HG02943 (cell line): ENCODE measurements around the gene HSF4.
"Not testable (repeated sequence)": the region's sequence is repeated elsewhere in the genome, so short reads cannot be mapped to it uniquely, and the experiment has no call there.

Experiments used
- ATAC-seq: cut with Tn5 transposase; IDR thresholded peaks from one replicate; pipeline ENCODE4 v1.9.1; 2021; ENCODE audit warnings: mild to moderate bottlenecking, low read depth, moderate library complexity; ENCODE audit not compliant: unreplicated experiment

HSF4 gene

GRCh38 chr16:67164599-67165061 is at the start of gene HSF4:
Gene HSF4, plus strand, starts transcription at chr16:67164745. Its CDS starts 67 bp downstream, at chr16:67164812.
- no peak for ATAC-seq

GRCh38 chr16:67114793-67115192 is 49.8 kb upstream of the HSF4 start:
- no peak for ATAC-seq

- no peak for ATAC-seq
Observed at GRCh38 chr16:67115639-67116038, 48.9 kb upstream of the HSF4 start.

GRCh38 chr16:67116388-67117311 is 47.9 kb upstream of the HSF4 start:
- ATAC-seq: no peak

- ATAC-seq: no peak
Observed at GRCh38 chr16:67117716-67118115, 46.8 kb upstream of the HSF4 start.

GRCh38 chr16:67120025-67120424 is 44.5 kb upstream of the HSF4 start:
- ATAC-seq: no peak

GRCh38 chr16:67122799-67123198 is 41.7 kb upstream of the HSF4 start:
- ATAC-seq: not testable (repeated sequence)

GRCh38 chr16:67128417-67128816 is 36.1 kb upstream of the HSF4 start:
- no peak for ATAC-seq

GRCh38 chr16:67128887-67129286 is 35.7 kb upstream of the HSF4 start:
- ATAC-seq: no peak

GRCh38 chr16:67129422-67129821 is 35.1 kb upstream of the HSF4 start:
- no peak for ATAC-seq

- no peak for ATAC-seq
Observed at GRCh38 chr16:67137605-67138004, 26.9 kb upstream of the HSF4 start.

GRCh38 chr16:67141391-67141790 is 23.2 kb upstream of the HSF4 start:
- ATAC-seq: no peak

GRCh38 chr16:67142342-67142741 is 22.2 kb upstream of the HSF4 start:
- ATAC-seq: no peak

- ATAC-seq: no peak
Observed at GRCh38 chr16:67144943-67145342, 19.6 kb upstream of the HSF4 start.

GRCh38 chr16:67145746-67146145 is 18.8 kb upstream of the HSF4 start:
- no peak for ATAC-seq

GRCh38 chr16:67146523-67147357 is 17.8 kb upstream of the HSF4 start:
- ATAC-seq: no peak

GRCh38 chr16:67147437-67148140 is 17.0 kb upstream of the HSF4 start:
- no peak for ATAC-seq

GRCh38 chr16:67148221-67148620 is 16.3 kb upstream of the HSF4 start:
- no peak for ATAC-seq

- ATAC-seq: no peak
Observed at GRCh38 chr16:67148656-67149275, 15.8 kb upstream of the HSF4 start.
